SKM-1 (cell line): ENCODE measurements around the gene KRTAP5-5.
"Not testable (repeated sequence)": the region's sequence is repeated elsewhere in the genome, so short reads cannot be mapped to it uniquely, and the experiment has no call there.

Source experiments
- DNase-seq: peaks from one replicate; lab custom pipeline; 2025; ENCODE audit not compliant: unreplicated experiment; lab: John Stamatoyannopoulos, UW

KRTAP5-5 gene

GRCh38 chr11:1655168-1656060 lies 25.8 kb downstream of the KRTAP5-5 start:
- DNase-seq = no peak

- DNase-seq = no peak
Measured at GRCh38 chr11:1656061-1656441, 26.5 kb downstream of the KRTAP5-5 start.

- no peak for DNase-seq
Measured at GRCh38 chr11:1656670-1657069, 27.1 kb downstream of the KRTAP5-5 start.

- DNase-seq = no peak
Measured at GRCh38 chr11:1659506-1659905, 29.9 kb downstream of the KRTAP5-5 start.

- no peak for DNase-seq
Measured at GRCh38 chr11:1660111-1660867, 30.7 kb downstream of the KRTAP5-5 start.

- not testable (repeated sequence) for DNase-seq
Measured at GRCh38 chr11:1661454-1662269, 32.1 kb downstream of the KRTAP5-5 start.

GRCh38 chr11:1662699-1663283 lies 33.2 kb downstream of the KRTAP5-5 start:
- not testable (repeated sequence) for DNase-seq

GRCh38 chr11:1665313-1665712 lies 35.7 kb downstream of the KRTAP5-5 start:
- DNase-seq = no peak

- DNase-seq = no peak
Measured at GRCh38 chr11:1667121-1667850, 37.7 kb downstream of the KRTAP5-5 start.

- DNase-seq = no peak
Measured at GRCh38 chr11:1667906-1668305, 38.3 kb downstream of the KRTAP5-5 start.

- no peak for DNase-seq
Measured at GRCh38 chr11:1668911-1669473, 39.4 kb downstream of the KRTAP5-5 start.

GRCh38 chr11:1669546-1670218 lies 40.1 kb downstream of the KRTAP5-5 start:
- no peak for DNase-seq

- DNase-seq = not testable (repeated sequence)
Measured at GRCh38 chr11:1670457-1670856, 40.9 kb downstream of the KRTAP5-5 start.

- DNase-seq = no peak
Measured at GRCh38 chr11:1670905-1671371, 41.4 kb downstream of the KRTAP5-5 start.

- no peak for DNase-seq
Measured at GRCh38 chr11:1671658-1672057, 42.1 kb downstream of the KRTAP5-5 start.

GRCh38 chr11:1672613-1673350 lies 43.2 kb downstream of the KRTAP5-5 start:
- no peak for DNase-seq

- no peak for DNase-seq
Measured at GRCh38 chr11:1673446-1674172, 44.0 kb downstream of the KRTAP5-5 start.
